NB4 (cell line): ENCODE data around the gene MAP3K5.

Experiments
- DNase-seq: peaks from one replicate; pipeline ENCODE4 v3.0.0; 2010; ENCODE audit warnings: low read depth
- H3K4me3 ChIP-seq: one replicate; pipeline ENCODE4 v1.5.1; 2011; ENCODE audit warnings: mild to moderate bottlenecking, low read depth, low read length, moderate library complexity
- MYC ChIP-seq: IDR thresholded peaks from 2 replicates; pipeline ENCODE4 v1.6.1; 2011; ENCODE audit warnings: low read depth, low read length
- POLR2A ChIP-seq: IDR thresholded peaks from 2 replicates; pipeline ENCODE4 v1.6.1; 2011; ENCODE audit warnings: mild to moderate bottlenecking; ENCODE audit not compliant: insufficient read length; ENCODE audit errors: extremely low read depth
- TF ChIP-seq, protein P1 (sequence below): IDR thresholded peaks from 2 replicates; pipeline ENCODE4 v1.6.1; 2011; ENCODE audit warnings: low read depth, low read length
- TF ChIP-seq, protein P2 (sequence below): IDR thresholded peaks from one replicate; pipeline ENCODE4 v1.5.1; 2012; ENCODE audit warnings: low read depth, low read length

Gene MAP3K5

DNA sequence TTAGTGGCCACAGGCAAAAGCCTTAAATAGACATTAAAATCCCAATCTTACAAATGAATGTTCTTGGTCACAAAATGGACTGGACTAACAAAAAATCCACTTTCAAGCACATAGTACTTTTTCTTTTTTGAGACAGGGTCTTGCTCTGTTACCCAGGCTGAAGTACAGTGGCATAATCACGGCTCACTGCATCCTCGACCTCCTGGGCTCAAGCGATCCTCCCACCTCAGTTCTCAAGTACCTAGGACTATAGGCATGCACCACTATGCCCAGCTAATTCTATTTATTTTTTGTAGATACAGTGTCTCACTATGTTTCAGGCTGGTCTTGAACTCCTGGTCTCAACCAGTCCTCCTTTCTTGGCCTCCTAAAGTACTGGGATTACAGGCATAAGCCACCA, 59.4 kb downstream of the MAP3K5 start:
- TF ChIP-seq, protein P1, sequence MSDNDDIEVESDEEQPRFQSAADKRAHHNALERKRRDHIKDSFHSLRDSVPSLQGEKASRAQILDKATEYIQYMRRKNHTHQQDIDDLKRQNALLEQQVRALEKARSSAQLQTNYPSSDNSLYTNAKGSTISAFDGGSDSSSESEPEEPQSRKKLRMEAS: no peak
- no peak for TF ChIP-seq POLR2A
- TF ChIP-seq, protein P2, sequence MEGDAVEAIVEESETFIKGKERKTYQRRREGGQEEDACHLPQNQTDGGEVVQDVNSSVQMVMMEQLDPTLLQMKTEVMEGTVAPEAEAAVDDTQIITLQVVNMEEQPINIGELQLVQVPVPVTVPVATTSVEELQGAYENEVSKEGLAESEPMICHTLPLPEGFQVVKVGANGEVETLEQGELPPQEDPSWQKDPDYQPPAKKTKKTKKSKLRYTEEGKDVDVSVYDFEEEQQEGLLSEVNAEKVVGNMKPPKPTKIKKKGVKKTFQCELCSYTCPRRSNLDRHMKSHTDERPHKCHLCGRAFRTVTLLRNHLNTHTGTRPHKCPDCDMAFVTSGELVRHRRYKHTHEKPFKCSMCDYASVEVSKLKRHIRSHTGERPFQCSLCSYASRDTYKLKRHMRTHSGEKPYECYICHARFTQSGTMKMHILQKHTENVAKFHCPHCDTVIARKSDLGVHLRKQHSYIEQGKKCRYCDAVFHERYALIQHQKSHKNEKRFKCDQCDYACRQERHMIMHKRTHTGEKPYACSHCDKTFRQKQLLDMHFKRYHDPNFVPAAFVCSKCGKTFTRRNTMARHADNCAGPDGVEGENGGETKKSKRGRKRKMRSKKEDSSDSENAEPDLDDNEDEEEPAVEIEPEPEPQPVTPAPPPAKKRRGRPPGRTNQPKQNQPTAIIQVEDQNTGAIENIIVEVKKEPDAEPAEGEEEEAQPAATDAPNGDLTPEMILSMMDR: no peak
- no peak for TF ChIP-seq MYC
- no peak for DNase-seq
- H3K4me3 ChIP-seq: no peak overlapping the region

- TF ChIP-seq, protein P1: no peak
- TF ChIP-seq, protein P2: no peak
- TF ChIP-seq MYC: no peak
- TF ChIP-seq POLR2A: no peak
- H3K4me3 ChIP-seq: no peak overlapping the region
- no peak for DNase-seq
Measured at GRCh38 chr6:136729832-136730231, 62.4 kb downstream of the MAP3K5 start.

DNA sequence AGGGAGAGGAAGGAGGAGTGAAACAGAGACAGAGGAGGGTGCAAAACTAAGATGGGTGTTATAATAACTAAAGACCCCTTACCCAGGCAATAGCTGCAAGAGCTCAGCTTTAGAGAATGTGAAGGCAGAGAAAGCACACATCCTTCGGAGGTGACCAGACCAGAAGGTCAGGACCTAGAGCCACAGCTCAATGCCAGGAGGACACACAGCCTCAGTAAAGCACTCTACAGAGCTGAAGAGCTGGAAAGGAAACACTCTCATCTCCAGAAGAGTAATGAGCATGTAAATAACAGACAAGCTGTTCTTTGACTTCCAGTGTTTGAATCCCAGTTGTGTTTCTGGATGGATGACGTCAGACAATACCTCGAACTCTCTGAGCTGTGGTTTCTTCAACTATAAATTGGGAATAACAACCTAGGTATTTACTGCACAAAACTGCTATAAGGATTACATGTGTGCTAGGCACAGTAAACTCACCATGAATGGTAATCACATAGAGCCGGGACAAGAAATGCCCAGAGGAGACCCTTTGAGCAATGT, 63.2 kb downstream of the MAP3K5 start:
- H3K4me3 ChIP-seq: no peak overlapping the region
- DNase-seq: no peak
- TF ChIP-seq MYC: no peak
- TF ChIP-seq POLR2A: no peak
- TF ChIP-seq, protein P1: no peak
- TF ChIP-seq, protein P2: no peak

DNA sequence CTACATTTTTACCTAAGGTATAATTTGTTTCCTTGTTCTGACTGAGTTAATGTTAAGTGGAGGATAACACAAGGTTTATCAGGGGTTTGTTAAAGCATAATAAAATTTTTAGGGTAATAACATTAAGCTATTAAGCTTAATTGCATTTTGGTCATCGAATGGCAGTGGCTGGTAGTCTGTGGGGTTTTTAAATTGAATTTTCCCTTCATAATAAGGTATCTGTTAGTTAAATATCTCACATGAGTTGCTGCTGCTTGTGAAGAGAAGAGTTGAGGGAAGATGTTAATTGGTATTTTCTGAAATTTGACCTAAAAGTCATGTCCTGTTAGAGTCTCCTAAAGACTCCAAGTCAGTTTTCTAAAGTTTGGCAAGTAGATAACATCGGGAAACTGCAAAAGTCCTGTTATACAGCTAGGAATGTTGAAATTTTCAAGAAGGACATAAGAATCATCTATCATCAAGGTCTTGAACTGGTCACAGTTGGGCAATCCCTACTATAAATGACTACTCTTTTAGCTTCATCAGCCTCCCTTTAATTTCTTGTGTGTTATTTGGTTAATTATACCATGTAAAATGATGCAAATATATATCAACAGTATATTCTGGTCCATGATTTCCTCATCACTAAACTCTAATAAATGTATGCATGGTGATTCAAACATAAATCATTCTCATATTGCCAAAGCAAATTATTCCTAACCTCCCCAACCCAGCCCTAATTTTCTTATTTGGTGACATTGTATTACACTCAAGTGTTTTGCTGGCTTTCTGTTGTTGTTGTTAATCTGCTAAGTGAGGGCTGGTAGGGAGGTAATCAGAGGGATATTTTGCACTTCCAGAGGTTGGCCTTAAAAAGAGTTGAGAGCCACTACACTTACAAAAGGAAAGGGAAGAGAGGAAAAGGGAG, 64.0 kb downstream of the MAP3K5 start:
- H3K4me3 ChIP-seq: no peak overlapping the region
- no peak for DNase-seq
- TF ChIP-seq, protein P1: no peak
- TF ChIP-seq, protein P2: no peak
- TF ChIP-seq POLR2A (no peak), MYC (no peak)

GRCh38 chr6:136726837-136727557, 65.3 kb downstream of the MAP3K5 start:
- H3K4me3 ChIP-seq: no peak overlapping the region
- TF ChIP-seq MYC: no peak
- TF ChIP-seq POLR2A: no peak
- TF ChIP-seq, protein P1: no peak
- TF ChIP-seq, protein P2: no peak
- DNase-seq: no peak
